Type B pancreatic cell (in vitro differentiated cells): Measurements from ENCODE around the gene NPNT. TPM values are rescaled to one million over a fixed set of nuclear protein-coding genes. Genes with fewer than 3 reads are reported as not detected.
"Not testable (repeated sequence)": the region's sequence is repeated elsewhere in the genome, so short reads cannot be mapped to it uniquely, and the experiment has no call there.

ENCODE experiments used
- DNase-seq: peaks from one replicate; pipeline ENCODE4 v3.0.0; 2021; ENCODE audit warnings: mixed read lengths; ENCODE audit not compliant: unreplicated experiment; ENCODE audit errors: extremely low spot score
- H3K27ac Mint-ChIP-seq: 2 replicates; pipeline ENCODE4 v1.8.0; 2021; ENCODE audit warnings: mild to moderate bottlenecking, mixed read lengths
- H3K27me3 Mint-ChIP-seq: 2 replicates; pipeline ENCODE4 v1.8.0; 2021; ENCODE audit warnings: mixed read lengths
- H3K36me3 Mint-ChIP-seq: 2 replicates; pipeline ENCODE4 v1.8.0; 2021; ENCODE audit warnings: mixed read lengths
- H3K4me1 Mint-ChIP-seq: one replicate; pipeline ENCODE4 v1.8.0; 2021; ENCODE audit warnings: mixed read lengths; ENCODE audit not compliant: unreplicated experiment
- H3K4me3 Mint-ChIP-seq: 2 replicates; pipeline ENCODE4 v1.8.0; 2021; ENCODE audit warnings: mild to moderate bottlenecking, mixed read lengths
- H3K9me3 Mint-ChIP-seq: 2 replicates; pipeline ENCODE4 v1.8.0; 2021; ENCODE audit warnings: mixed read lengths
- CTCF ChIP-seq: fragments of 200-600 bp; sonication (generic); conservative IDR thresholded peaks from 2 replicates; pipeline ENCODE4 v1.5.0; 2021; ENCODE audit warnings: antibody characterized with exemption, mild to moderate bottlenecking
- long read RNA-seq: library from polyadenylated mRNA; unstranded; transcript quantifications from one replicate; pipeline ENCODE4 v2.0.0, GENCODE V29; 2020
- total RNA-seq: library from RNA; stranded (reverse); gene quantifications from 2 replicates; pipeline ENCODE4 v1.2.1, GENCODE V29; 2021; ENCODE audit warnings: low replicate concordance

NPNT gene
- total RNA-seq = 12.6 and 23.2 TPM in 2 replicates
- long read RNA-seq, full-length matches to known transcripts = 1 of 9 reads
- long read RNA-seq, partial matches to known transcripts = 6 of 9 reads
- long read RNA-seq, other reads (novel, unspliced or antisense) = 2 of 9 reads

GRCh38 chr4:105894660-105895582, at the start of gene NPNT:
Gene NPNT, plus strand, starts transcription at chr4:105895471. Its CDS starts 182 bp downstream, at chr4:105895653.
- peak; percentile 69 for DNase-seq
- Mint-ChIP-seq H3K27me3 (peaks cover 93% of the 10 kb centered on the region), H3K27ac (peak within 1 kb of the TSS; percentile 43)

GRCh38 chr4:105845559-105845958, 49.7 kb upstream of the NPNT start:
- H3K4me1 Mint-ChIP-seq = peaks cover 9% of the 10 kb centered on the region
- no peaks in the 10 kb centered on the region for H3K27me3 Mint-ChIP-seq
- peaks cover 19% of the 10 kb centered on the region for H3K36me3 Mint-ChIP-seq
- H3K27ac Mint-ChIP-seq = no peak overlapping the region
- H3K9me3 Mint-ChIP-seq = no peaks in the 10 kb centered on the region
- TF ChIP-seq CTCF = no peak
- DNase-seq = no peak
- no peak overlapping the region for H3K4me3 Mint-ChIP-seq

More at GRCh38 chr4:105894660-105895582, at the start of gene NPNT:
- peak within 1 kb of the TSS; percentile 87 for H3K4me3 Mint-ChIP-seq
- TF ChIP-seq CTCF = no peak
- H3K4me1 Mint-ChIP-seq = peaks cover 4% of the 10 kb centered on the region
- H3K36me3 Mint-ChIP-seq = no peaks in the 10 kb centered on the region
- H3K9me3 Mint-ChIP-seq = peaks cover 4% of the 10 kb centered on the region

- not testable (repeated sequence) for H3K4me1 Mint-ChIP-seq, H3K27ac Mint-ChIP-seq, DNase-seq, H3K4me3 Mint-ChIP-seq, H3K27me3 Mint-ChIP-seq, H3K9me3 Mint-ChIP-seq
- peaks cover 17% of the 10 kb centered on the region for H3K36me3 Mint-ChIP-seq
Observed at GRCh38 chr4:105848359-105848758, 46.9 kb upstream of the NPNT start.

GRCh38 chr4:105851196-105851595, 44.1 kb upstream of the NPNT start:
- peaks cover 18% of the 10 kb centered on the region for H3K36me3 Mint-ChIP-seq
- H3K4me3 Mint-ChIP-seq = no peak overlapping the region
- TF ChIP-seq CTCF = no peak
- H3K27me3 Mint-ChIP-seq = no peaks in the 10 kb centered on the region
- no peaks in the 10 kb centered on the region for H3K4me1 Mint-ChIP-seq
- peaks cover 15% of the 10 kb centered on the region for H3K9me3 Mint-ChIP-seq
- no peak overlapping the region for H3K27ac Mint-ChIP-seq
- DNase-seq = no peak

GRCh38 chr4:105852230-105852629, 43.0 kb upstream of the NPNT start:
- not testable (repeated sequence) for H3K27me3 Mint-ChIP-seq, H3K4me1 Mint-ChIP-seq, DNase-seq, H3K4me3 Mint-ChIP-seq, H3K27ac Mint-ChIP-seq
- peaks cover 23% of the 10 kb centered on the region for H3K36me3 Mint-ChIP-seq
- H3K9me3 Mint-ChIP-seq = peaks cover 19% of the 10 kb centered on the region

GRCh38 chr4:105858466-105859040, 36.7 kb upstream of the NPNT start:
- no peak for TF ChIP-seq CTCF
- Mint-ChIP-seq H3K4me3 (no peak overlapping the region), H3K27ac (no peak overlapping the region), H3K36me3 (peaks cover 12% of the 10 kb centered on the region), H3K4me1 (no peaks in the 10 kb centered on the region), H3K27me3 (no peaks in the 10 kb centered on the region), H3K9me3 (peaks cover 20% of the 10 kb centered on the region)
- no peak for DNase-seq
